ENCODE data around the gene KCTD12. TPM values are rescaled to one million over a fixed set of nuclear protein-coding genes. Genes with fewer than 3 reads are reported as not detected.

KCTD12 gene
- polyA plus RNA-seq, 1 experiment = 1.5 TPM

DNA sequence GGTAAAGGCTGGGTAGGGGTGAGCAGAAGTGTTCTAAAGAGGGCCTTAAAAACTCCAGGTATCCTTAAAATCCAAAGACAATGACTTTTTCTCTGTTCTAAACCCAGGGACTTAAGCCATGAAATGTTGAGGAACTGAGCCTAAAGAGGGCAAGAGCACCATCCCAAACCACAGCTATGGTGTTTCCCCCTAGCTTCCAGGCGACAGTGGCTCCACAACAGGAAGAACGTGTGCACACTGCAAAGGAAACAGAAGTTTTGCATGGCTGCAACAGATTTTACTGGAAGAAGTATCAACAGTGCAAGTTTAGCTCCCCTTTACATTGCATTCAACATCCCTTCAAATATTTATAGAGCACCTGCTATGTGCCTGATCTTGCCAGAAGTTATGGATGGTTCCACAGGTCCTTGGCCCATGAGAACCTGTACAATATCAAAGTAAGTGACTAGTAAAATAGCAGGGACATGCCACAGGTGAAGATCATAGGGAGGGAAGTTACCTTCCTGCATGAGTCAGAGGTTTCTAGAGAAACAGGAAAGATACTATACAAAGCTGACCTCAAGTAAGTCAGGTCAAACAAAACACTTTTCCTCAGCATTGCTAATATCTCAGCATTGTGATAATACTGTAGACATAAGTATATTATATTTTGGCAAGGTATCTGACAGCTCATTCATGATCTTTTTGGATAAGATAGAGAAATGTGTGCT is 8.4 kb upstream of the KCTD12 start:
- ChIA-PET POLR2A (no interaction called here), CTCF (interaction anchor here (0.8 to 2.9 kb wide), 7 partner anchors 8 to 231 kb away, joined by 3 to 10 read pairs (median 5); no protein-coding TSS in a partner anchor)
- Histone ChIP-seq H3K36me3 (ENCODE audit: control insufficient read depth, insufficient read depth, low read length) (no peaks in the 10 kb centered on the region), H3K27me3 (ENCODE audit: control insufficient read depth, insufficient read depth, low read length) (peaks cover 2% of the 10 kb centered on the region; the same call in 1 of the 2 replicates), H3K4me3 (ENCODE audit: low read depth, low read length) (no peak overlapping the region)
- TF ChIP-seq, protein P1, sequence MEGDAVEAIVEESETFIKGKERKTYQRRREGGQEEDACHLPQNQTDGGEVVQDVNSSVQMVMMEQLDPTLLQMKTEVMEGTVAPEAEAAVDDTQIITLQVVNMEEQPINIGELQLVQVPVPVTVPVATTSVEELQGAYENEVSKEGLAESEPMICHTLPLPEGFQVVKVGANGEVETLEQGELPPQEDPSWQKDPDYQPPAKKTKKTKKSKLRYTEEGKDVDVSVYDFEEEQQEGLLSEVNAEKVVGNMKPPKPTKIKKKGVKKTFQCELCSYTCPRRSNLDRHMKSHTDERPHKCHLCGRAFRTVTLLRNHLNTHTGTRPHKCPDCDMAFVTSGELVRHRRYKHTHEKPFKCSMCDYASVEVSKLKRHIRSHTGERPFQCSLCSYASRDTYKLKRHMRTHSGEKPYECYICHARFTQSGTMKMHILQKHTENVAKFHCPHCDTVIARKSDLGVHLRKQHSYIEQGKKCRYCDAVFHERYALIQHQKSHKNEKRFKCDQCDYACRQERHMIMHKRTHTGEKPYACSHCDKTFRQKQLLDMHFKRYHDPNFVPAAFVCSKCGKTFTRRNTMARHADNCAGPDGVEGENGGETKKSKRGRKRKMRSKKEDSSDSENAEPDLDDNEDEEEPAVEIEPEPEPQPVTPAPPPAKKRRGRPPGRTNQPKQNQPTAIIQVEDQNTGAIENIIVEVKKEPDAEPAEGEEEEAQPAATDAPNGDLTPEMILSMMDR (IDR thresholded peaks at IDR 0.05; ENCODE audit: insufficient read depth, low read depth, low read length) = no peak
- DNase-seq (ENCODE audit: low read depth) = no peak

DNA sequence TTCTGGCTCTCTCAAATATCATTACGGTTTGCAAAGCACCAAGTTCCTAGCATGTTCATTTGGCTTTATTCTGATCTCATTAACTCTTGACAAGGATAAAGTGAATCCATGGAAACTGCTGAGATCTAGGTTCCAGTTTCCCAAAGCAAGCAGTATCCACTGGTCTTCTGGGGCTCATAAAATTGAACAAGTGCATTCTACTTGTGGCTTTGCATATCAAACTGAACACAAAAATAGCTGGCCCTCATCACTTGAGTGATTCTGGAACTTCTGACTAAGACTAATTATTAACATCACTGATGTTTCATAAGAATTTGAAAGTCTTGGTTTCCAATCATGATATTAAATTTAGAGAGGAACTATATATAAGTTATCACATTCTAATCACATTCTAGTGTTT is 6.3 kb upstream of the KCTD12 start:
- Histone ChIP-seq H3K4me3 (ENCODE audit: low read depth, low read length) (no peak overlapping the region), H3K36me3 (ENCODE audit: control insufficient read depth, insufficient read depth, low read length) (no peaks in the 10 kb centered on the region), H3K27me3 (ENCODE audit: control insufficient read depth, insufficient read depth, low read length) (peaks cover 5% of the 10 kb centered on the region; the same call in 1 of the 2 replicates)
- POLR2A ChIA-PET = no interaction called here
- CTCF ChIA-PET = interaction anchor here (0.6 kb wide), 1 partner anchor 12 kb away, joined by 3 read pairs; no protein-coding TSS in a partner anchor
- DNase-seq (ENCODE audit: low read depth) = no peak
- TF ChIP-seq, protein P1 (IDR thresholded peaks at IDR 0.05; ENCODE audit: insufficient read depth, low read depth, low read length) = no peak

DNA sequence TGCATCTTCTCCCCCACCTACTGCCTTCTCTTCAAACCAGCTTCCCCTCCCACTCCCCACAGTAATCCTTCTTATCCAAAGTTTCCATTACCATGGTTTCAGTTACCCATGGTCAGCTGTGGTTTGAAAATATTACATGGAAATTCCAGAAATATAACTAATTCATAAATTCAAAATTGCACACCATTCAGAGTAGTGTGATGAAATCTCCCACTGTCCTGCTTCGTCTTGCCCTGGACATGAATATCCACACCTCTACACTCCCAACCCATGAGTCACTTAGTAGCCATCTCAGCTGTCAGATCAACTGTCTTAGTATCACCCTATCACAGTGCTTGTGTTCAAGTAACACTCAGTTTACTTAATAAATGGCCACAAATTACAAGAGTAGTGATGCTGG is 3.8 kb upstream of the KCTD12 start:
- ChIA-PET CTCF (interaction anchor here (1.1 kb wide), 1 partner anchor 225 kb away, joined by 3 read pairs; no protein-coding TSS in a partner anchor), POLR2A (no interaction called here)
- no peak for DNase-seq (ENCODE audit: low read depth)
- no peaks in the 10 kb centered on the region for H3K36me3 ChIP-seq (ENCODE audit: control insufficient read depth, insufficient read depth, low read length)
- H3K4me3 ChIP-seq (ENCODE audit: low read depth, low read length) = no peak overlapping the region
- H3K27me3 ChIP-seq (ENCODE audit: control insufficient read depth, insufficient read depth, low read length) = peaks cover 5% of the 10 kb centered on the region; the same call in 1 of the 2 replicates
- TF ChIP-seq, protein P1 (IDR thresholded peaks at IDR 0.05; ENCODE audit: insufficient read depth, low read depth, low read length) = no peak

DNA sequence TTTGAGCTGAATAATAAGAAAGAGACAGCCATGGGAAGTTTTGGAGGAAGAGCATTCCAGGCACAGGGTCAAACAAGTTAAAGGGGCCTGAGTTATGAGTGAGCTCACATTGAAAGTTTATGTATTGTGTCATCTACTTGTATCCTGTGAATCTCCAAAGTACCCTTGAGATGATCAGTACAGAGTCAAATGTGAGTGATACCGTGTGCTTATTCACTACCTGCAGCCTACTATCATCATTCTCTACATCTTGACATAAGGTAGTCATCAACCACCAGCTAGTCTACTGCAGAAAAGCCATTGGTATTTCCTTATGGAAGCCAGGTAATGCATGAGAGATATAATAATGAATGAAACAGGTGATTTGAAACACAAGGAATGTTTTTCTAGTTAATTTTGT is 3.0 kb upstream of the KCTD12 start:
- Histone ChIP-seq H3K4me3 (ENCODE audit: low read depth, low read length) (no peak overlapping the region), H3K27me3 (ENCODE audit: control insufficient read depth, insufficient read depth, low read length) (peaks cover 3% of the 10 kb centered on the region; the same call in 1 of the 2 replicates), H3K36me3 (ENCODE audit: control insufficient read depth, insufficient read depth, low read length) (no peaks in the 10 kb centered on the region)
- no peak for DNase-seq (ENCODE audit: low read depth)
- CTCF ChIA-PET = interaction anchor here (0.8 to 1.5 kb wide), 7 partner anchors 9 to 224 kb away, joined by 3 to 5 read pairs (median 3); no protein-coding TSS in a partner anchor
- TF ChIP-seq, protein P1 (IDR thresholded peaks at IDR 0.05; ENCODE audit: insufficient read depth, low read depth, low read length) = no peak
- POLR2A ChIA-PET = no interaction called here

DNA sequence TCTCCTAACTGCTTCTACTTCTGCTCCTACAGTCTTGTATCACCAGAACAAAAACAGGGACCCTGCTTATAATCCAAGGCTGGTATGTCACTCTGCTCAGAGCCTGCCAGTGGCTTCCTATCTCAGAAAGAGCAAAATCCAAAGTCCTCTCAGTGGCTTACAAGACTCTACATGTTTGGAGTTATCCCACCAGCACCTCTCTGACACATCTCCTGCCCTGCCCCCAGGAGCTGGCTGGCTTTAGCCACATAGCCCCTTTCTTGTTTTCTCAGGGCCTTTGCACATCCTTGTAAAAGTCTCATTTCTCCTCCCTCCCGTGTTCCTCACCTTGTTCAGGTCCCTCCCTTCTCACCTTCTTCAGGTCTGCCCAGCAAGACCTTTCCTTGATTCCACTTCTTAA is 2.2 kb upstream of the KCTD12 start:
- no peak for DNase-seq (ENCODE audit: low read depth)
- POLR2A ChIA-PET = no interaction called here
- Histone ChIP-seq H3K36me3 (ENCODE audit: control insufficient read depth, insufficient read depth, low read length) (no peaks in the 10 kb centered on the region), H3K27me3 (ENCODE audit: control insufficient read depth, insufficient read depth, low read length) (peaks cover 3% of the 10 kb centered on the region; the same call in 1 of the 2 replicates), H3K4me3 (ENCODE audit: low read depth, low read length) (no peak overlapping the region)
- TF ChIP-seq, protein P1 (IDR thresholded peaks at IDR 0.05; ENCODE audit: insufficient read depth, low read depth, low read length) = no peak
- CTCF ChIA-PET = interaction anchor here (0.8 to 1.8 kb wide), 8 partner anchors 10 to 1012 kb away, joined by 3 to 7 read pairs (median 3); no protein-coding TSS in a partner anchor

All from BJ (cell line).